GM19240 (cell line): ENCODE results near the gene USP6NL.
"Not testable (repeated sequence)": the region's sequence is repeated elsewhere in the genome, so short reads cannot be mapped to it uniquely, and the experiment has no call there.

Source experiments
- DNase-seq: peaks from one replicate; pipeline ENCODE4 v3.0.0; 2011; ENCODE audit warnings: low spot score; ENCODE audit not compliant: insufficient read length

The USP6NL gene

DNA sequence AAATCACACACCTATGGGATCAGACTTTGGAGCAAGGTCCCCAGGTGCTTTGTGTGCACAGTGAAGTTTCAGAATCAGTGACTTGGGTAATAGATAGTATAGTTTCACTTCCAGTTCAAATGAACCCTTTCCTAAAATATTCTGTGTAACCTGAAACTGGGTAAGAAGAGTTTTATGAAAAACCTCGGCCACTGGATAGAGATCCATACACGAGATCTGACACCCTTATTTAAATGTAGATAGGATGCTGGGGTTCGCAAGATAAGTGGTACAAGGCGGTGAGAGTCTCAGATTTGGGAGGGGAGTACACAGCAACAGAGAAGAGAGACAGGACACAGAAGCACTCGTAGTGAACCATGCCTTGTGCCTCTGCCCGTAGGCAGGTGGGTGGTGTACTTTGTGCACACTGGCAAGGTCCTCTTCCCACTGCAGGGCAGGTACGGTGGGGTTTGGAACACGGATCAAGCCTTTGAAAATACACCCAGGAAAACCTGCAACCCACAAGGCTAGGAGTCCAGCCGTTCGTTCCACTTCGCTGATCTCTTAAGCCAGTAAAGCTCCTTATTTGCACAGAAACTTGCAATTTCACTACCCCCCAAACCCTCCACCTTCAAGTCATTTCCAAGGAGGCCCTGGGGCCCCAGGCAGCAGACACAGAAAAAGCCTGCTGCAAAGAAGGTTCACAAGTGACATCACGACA, 162.8 kb downstream of the USP6NL start:
- peak; percentile 55 for DNase-seq

- DNase-seq = peak; percentile 41
These were observed 163.3 kb downstream of the USP6NL start for GRCh38 chr10:11448190-11448544.

DNA sequence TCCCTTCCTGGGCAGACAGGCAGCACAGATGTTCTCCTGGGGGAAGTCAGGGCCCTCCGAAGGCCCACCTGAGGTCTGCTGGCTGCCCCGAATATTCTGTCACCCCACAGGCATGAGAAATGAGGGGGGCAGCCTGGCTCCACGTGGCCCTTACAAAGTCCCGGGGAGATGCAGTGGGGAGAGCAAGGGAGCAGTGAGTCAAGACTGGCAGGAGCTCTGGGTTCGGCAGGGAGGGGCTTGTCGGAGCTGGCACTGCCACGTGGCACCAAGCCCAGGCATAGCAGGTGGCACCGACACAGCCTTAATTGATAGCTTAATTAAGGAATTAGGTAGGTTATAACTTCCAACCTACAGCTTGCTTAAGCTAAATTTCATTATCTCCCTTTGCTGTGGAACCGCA, 163.9 kb downstream of the USP6NL start:
- no peak for DNase-seq

GRCh38 chr10:11446864-11447263, 164.6 kb downstream of the USP6NL start:
- DNase-seq = no peak

DNA sequence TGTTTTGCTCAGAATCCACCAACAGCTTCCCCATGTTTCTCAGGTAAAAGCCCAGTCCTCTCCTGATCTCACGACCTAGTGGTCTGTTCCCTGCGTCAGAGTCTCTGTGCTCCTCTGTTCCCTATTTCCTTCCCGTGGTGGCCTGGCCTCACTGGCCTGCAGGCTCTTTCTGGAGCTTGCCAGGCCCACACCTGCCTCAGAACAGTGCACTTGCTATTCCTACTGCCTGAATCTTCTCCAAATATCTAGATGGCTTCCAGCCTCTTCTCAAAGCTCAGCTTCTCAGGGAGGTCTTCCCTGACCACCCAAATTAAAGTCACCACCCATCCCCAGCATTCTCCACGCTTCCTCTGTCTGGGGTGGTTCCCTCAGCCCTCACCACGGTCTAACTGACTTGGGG, 165.3 kb downstream of the USP6NL start:
- DNase-seq = no peak

- no peak for DNase-seq
These were observed 166.8 kb downstream of the USP6NL start for GRCh38 chr10:11444531-11445228.

GRCh38 chr10:11444155-11444530, 167.3 kb downstream of the USP6NL start:
- no peak for DNase-seq

DNA sequence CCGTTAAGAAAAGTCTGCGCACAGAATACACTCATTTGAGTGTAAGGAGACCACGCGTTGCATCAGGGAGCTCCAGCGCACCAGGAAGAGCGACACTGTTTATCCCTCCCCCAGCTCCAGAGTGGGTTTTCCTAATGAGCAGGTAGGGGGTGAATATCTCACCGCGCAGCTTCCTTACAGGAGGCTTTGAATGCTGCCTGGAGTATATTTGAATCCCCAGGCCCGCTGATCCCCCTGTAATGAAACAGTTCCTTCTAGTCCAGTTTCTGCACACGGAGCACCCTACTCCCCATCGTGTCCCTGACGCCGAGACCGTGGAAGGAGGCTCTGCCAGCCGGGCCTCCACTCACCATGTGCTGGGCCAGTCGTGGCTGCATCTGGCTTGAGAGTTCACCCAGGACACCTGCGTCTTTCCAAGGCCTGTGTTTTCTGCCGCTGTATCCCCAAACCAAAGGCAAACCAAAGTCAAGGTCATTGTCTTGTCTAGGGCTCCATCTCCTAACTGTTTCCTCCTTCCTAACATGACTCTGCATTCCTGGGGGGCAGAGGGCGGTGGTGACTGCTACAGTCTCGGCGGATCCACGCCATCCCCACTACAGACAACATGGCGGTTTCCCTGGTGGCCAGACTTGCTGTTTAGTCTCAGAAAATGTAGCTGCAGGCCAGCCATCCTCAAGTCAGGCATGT, 167.8 kb downstream of the USP6NL start:
- DNase-seq = no peak

GRCh38 chr10:11442001-11442773, 169.3 kb downstream of the USP6NL start:
- no peak for DNase-seq

- DNase-seq = no peak
These were observed 170.3 kb downstream of the USP6NL start for GRCh38 chr10:11441151-11441535.

DNA sequence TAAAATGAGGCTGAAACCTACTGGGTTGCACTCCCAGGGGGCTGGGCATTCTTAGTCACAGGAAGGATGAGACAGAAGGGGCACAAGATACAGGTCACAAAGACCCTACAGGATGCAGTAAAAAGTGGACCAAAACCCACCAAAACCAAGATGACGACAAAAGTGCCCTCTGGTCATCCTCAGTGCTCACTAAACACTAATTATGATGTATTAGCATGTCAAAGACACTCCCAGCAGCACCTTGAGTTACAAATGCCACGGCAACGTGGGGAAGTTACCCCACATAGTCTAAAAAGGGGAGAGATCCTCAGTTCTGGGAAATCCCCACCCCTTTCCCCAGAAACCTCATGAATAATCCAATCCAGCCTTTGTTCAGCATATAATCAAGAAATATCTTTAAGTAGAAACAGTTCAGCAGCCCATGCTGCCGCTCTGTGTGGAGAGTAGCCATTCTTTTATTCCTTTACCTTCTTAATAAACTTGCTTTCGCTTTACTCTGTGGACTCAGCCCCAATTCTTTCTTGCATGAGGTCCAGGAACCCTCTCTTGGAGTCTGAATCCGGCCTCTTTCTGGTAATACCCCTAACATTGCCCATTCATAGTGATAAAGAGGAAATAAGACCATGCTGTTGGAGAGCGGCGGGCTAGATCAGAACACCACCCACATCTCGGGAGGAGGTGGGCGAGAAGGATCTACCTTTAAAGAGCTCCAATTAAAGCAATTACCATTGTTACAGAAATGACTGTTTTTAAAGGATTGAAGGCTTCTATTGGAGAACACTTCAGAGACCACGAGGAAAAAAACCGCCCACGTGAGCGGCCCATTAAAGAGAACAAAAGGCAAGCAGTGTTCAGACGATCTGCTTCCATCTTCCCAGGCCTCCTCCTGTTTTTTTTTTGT, 170.9 kb downstream of the USP6NL start:
- DNase-seq = no peak

- DNase-seq = no peak
These were observed 171.9 kb downstream of the USP6NL start for GRCh38 chr10:11439523-11440053.

DNA sequence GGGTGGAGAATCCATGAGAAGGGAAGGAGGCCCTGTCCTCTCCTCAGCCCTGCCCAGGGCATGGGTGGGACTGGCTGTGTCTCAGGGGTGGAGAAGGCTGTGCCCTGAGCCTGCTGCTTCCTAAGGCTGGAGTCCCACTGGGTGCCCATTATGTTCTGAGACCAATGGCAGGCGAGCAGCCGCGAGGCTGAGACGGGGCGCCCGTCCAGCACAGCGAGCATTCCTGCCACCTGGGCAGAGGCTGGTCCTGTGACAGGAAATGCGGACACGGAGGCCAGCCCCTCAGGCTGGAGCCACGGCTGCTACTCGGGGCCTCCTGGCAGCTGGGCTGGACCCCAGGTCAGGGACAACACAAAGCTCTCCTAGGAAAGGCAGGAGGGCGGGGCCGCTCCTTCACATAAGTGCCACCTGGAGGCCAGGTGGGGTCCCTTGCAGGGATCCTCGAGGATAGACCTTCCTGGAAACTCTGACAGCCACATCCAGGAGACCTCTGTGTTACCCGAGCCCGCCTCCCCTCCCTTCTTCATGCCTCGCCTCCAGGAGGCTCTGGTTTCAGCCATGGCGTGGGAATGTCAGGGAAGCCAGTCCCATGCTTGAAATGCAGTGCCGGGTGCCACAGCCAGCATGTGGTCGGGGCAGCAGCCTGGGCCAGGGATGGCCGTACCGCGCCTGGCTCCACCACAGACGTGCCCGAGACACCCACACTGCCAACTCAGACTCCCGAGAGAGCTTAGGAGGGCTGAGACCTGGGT, 173.9 kb downstream of the USP6NL start:
- no peak for DNase-seq

GRCh38 chr10:11436445-11436844, 175.0 kb downstream of the USP6NL start:
- not testable (repeated sequence) for DNase-seq

DNA sequence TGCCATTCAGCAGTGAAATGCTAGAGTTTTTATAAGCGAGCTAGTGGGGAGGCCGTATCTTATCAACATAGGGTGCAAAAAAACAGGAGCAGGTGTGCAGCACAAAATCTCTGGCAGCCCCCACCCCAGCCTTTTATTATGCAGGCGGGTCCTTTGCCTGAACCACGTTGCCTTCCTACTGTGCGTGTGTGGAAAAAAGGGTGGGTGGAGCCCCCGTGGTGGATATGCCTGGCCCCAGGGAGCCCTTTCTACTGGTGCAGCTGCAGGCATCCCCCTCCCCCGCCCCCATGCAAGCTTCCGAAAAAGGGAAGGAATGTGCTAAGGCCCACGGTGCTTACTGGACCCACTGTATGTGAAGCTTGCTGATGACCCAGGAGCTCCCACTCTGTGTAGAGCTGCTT, 175.9 kb downstream of the USP6NL start:
- no peak for DNase-seq

DNA sequence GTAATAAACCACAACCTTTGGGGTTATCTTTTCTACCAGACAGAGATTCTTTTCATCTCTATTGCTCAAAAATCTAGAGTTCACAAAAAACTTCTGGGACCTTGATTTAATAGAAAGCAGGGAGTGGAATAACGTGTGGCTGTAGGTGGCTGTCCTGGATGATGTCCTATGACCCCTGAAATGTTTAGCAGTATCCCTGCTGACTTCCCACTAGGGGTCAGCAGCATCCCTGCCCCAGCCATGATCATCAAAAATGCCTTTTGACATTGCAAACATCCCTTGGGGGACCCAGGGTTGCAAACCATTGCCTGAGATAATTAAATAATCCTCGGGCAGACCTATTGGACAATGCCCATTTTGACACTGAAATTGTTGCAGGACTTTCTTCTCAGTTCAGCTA, 177.1 kb downstream of the USP6NL start:
- DNase-seq = peak; percentile 45

- DNase-seq = no peak
These were observed 177.8 kb downstream of the USP6NL start for GRCh38 chr10:11433657-11434056.

DNA sequence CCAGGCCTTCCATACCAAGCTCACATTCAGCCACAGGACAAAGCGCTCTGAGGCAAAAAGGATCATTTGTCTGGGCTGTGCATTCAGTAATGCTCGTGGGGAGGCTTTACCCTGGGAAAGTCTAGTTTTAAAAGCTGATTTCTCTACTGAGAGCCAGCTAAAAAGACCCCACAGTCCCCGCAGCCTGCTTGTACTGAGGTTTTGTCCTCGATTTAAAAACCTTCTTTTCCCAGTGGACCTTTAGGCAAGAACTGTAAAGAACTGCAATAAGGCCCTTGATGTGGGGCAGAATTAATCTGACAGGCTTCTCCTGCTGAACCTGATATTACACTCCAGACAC, 180.3 kb downstream of the USP6NL start:
- no peak for DNase-seq

DNA sequence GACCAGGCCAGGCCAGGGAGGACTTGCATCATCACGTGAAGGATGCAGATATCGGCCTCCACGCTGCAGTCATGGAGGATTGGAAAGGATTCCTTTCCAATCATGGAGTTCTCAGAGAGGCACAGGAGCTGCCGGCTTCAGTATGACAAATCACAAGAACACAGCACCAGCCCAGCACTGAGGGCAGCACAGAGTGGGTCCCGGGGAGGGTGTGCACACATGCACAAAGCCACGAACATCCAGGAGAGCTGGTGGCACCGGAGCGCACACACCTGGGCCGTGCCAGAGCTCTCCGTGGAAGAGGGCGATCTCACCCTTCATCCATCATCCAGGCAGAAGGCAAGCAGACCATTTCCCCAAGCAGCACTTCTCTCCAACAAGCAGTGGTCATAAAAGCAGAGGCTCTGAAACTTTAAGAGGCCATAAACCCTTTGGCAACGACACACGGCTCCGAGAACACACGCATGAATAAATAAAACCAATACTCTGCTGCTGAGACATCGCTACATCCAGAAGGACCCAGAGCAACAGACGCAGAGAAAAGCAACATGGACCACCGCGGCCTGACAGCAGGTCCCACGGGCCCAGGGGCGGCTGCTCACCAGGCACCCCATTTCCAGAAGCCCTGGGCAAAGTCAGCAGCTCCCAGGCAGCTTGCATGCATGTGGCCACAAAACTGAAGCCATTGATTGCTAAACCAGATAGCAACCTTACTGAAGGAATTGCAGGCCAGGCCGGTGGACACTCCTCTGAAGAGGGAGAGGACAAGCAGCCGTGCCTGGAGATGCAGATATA, 180.8 kb downstream of the USP6NL start:
- no peak for DNase-seq
